WTC11 (cell line): Measurements from ENCODE around the gene MOV10. TPM values are rescaled to one million over a fixed set of nuclear protein-coding genes. Genes with fewer than 3 reads are reported as not detected.
A peak's percentile ranks its signal among the peaks of the same experiment; 100 is the strongest.

Experiments used
- ATAC-seq: fragments of 200-7000 bp; cut with Tn5 transposase; 2 replicates; pipeline ENCODE4 v1.10.0; 2021; ENCODE audit warnings: mild to moderate bottlenecking, moderate library complexity
- CTCF ChIA-PET: fragments of 300-600 bp; sonication (Branson Sonifier 250); formaldehyde crosslinking; loops from one replicate; lab custom pipeline; 2021; ENCODE audit warnings: antibody characterized with exemption; lab: Charles Lee
- POLR2A ChIA-PET: fragments of 350-600 bp; sonication (Branson Sonifier 250); formaldehyde crosslinking; loops from one replicate; lab custom pipeline; 2021; ENCODE audit warnings: antibody characterized with exemption; lab: Charles Lee
- DNase-seq: peaks from one replicate; pipeline ENCODE4 v3.0.0; 2021; ENCODE audit warnings: low spot score
- H3K27ac Mint-ChIP-seq: 2 replicates; pipeline ENCODE4 v1.8.0; 2021; ENCODE audit warnings: mixed read lengths
- H3K27me3 Mint-ChIP-seq: 2 replicates; pipeline ENCODE4 v1.8.0; 2021; ENCODE audit warnings: low read depth, mild to moderate bottlenecking, moderate library complexity, mixed read lengths
- H3K36me3 Mint-ChIP-seq: 2 replicates; pipeline ENCODE4 v1.8.0; 2021; ENCODE audit warnings: mixed read lengths
- H3K4me1 Mint-ChIP-seq: 2 replicates; pipeline ENCODE4 v1.8.0; 2022; ENCODE audit warnings: mixed read lengths
- H3K4me3 Mint-ChIP-seq: 2 replicates; pipeline ENCODE4 v1.8.0; 2021; ENCODE audit warnings: mild to moderate bottlenecking, moderate library complexity, mixed read lengths
- H3K9me3 Mint-ChIP-seq: 2 replicates; pipeline ENCODE4 v1.8.0; 2021; ENCODE audit warnings: mixed read lengths
- CREM ChIP-seq: sonication (generic); formaldehyde crosslinking; IDR thresholded peaks from 2 replicates; pipeline ENCODE4 v1.8.1; 2022; ENCODE audit warnings: mild to moderate bottlenecking, missing genetic modification reagents, moderate library complexity
- ESRRA ChIP-seq: sonication (generic); formaldehyde crosslinking; IDR thresholded peaks from 2 replicates; pipeline ENCODE4 v1.8.1; 2022; ENCODE audit warnings: mild to moderate bottlenecking, missing genetic modification reagents, borderline replicate concordance
- FOXP1 ChIP-seq: sonication (generic); formaldehyde crosslinking; IDR thresholded peaks from 2 replicates; pipeline ENCODE4 v1.8.0; 2022; ENCODE audit warnings: missing genetic modification reagents, mild to moderate bottlenecking, moderate library complexity, borderline replicate concordance
- GABPB1 ChIP-seq: sonication (generic); formaldehyde crosslinking; IDR thresholded peaks from 2 replicates; pipeline ENCODE4 v1.8.1; 2023; ENCODE audit warnings: mild to moderate bottlenecking, missing genetic modification reagents
- MYBL2 ChIP-seq: sonication (generic); formaldehyde crosslinking; IDR thresholded peaks from 2 replicates; pipeline ENCODE4 v1.8.1; 2023; ENCODE audit warnings: mild to moderate bottlenecking, moderate library complexity, missing genetic modification reagents
- RELA ChIP-seq: sonication (generic); formaldehyde crosslinking; IDR thresholded peaks from 2 replicates; pipeline ENCODE4 v1.8.1; 2022; ENCODE audit warnings: missing genetic modification reagents, mild to moderate bottlenecking, borderline replicate concordance
- RORB ChIP-seq: fragments of 250-450 bp; sonication (Bioruptor Pico); IDR thresholded peaks from 2 replicates; pipeline ENCODE4 v1.9.0; 2021; ENCODE audit warnings: mild to moderate bottlenecking
- SMAD3 ChIP-seq: sonication (generic); formaldehyde crosslinking; IDR thresholded peaks from 2 replicates; pipeline ENCODE4 v1.8.0; 2022; ENCODE audit warnings: missing genetic modification reagents, mild to moderate bottlenecking, borderline replicate concordance
- SP1 ChIP-seq: sonication (generic); formaldehyde crosslinking; conservative IDR thresholded peaks from 2 replicates; pipeline ENCODE4 v1.8.1; 2022; ENCODE audit warnings: missing genetic modification reagents
- ZNF121 ChIP-seq: sonication (generic); formaldehyde crosslinking; IDR thresholded peaks from 2 replicates; pipeline ENCODE4 v1.8.0; 2023; ENCODE audit warnings: missing genetic modification reagents
- ZNF263 ChIP-seq: sonication (generic); formaldehyde crosslinking; IDR thresholded peaks from 2 replicates; pipeline ENCODE4 v1.8.1; 2022; ENCODE audit warnings: low read depth, mild to moderate bottlenecking, moderate library complexity, missing genetic modification reagents
- total RNA-seq: library from RNA; stranded (reverse); gene quantifications from 3 replicates; pipeline ENCODE4 v1.2.3, GENCODE V29; 2021
- TF ChIP-seq, protein P1 (sequence below): sonication (generic); formaldehyde crosslinking; IDR thresholded peaks from 2 replicates; pipeline ENCODE4 v1.8.1; 2023; ENCODE audit warnings: mild to moderate bottlenecking, missing genetic modification reagents
- TF ChIP-seq, protein P2 (sequence below): fragments of 250-450 bp; sonication (Bioruptor Pico); IDR thresholded peaks from 2 replicates; pipeline ENCODE4 v1.9.0; 2021; ENCODE audit warnings: mild to moderate bottlenecking, borderline replicate concordance
- TF ChIP-seq, protein P3 (sequence below): fragments of 250-450 bp; sonication (Bioruptor Pico); IDR thresholded peaks from 2 replicates; pipeline ENCODE4 v2.1.2; 2022; ENCODE audit warnings: mild to moderate bottlenecking, moderate library complexity
- TF ChIP-seq, protein P4 (sequence below): fragments of 250-450 bp; sonication (Bioruptor Pico); conservative IDR thresholded peaks from 2 replicates; pipeline ENCODE4 v1.9.0; 2021; ENCODE audit warnings: mild to moderate bottlenecking
- TF ChIP-seq, protein P5 (sequence below): sonication (generic); formaldehyde crosslinking; IDR thresholded peaks from 2 replicates; pipeline ENCODE4 v1.8.1; 2023; ENCODE audit warnings: mild to moderate bottlenecking, missing genetic modification reagents, moderate library complexity
- TF ChIP-seq, protein P6 (sequence below): sonication (generic); formaldehyde crosslinking; IDR thresholded peaks from 2 replicates; pipeline ENCODE4 v1.8.0; 2022; ENCODE audit warnings: missing genetic modification reagents
- TF ChIP-seq, protein P7 (sequence below): sonication (generic); formaldehyde crosslinking; IDR thresholded peaks from 2 replicates; pipeline ENCODE4 v1.8.1; 2023; ENCODE audit warnings: mild to moderate bottlenecking, missing genetic modification reagents

Gene MOV10
- total RNA-seq, 1 experiment from 2014 or later, result 80.7 TPM

DNA sequence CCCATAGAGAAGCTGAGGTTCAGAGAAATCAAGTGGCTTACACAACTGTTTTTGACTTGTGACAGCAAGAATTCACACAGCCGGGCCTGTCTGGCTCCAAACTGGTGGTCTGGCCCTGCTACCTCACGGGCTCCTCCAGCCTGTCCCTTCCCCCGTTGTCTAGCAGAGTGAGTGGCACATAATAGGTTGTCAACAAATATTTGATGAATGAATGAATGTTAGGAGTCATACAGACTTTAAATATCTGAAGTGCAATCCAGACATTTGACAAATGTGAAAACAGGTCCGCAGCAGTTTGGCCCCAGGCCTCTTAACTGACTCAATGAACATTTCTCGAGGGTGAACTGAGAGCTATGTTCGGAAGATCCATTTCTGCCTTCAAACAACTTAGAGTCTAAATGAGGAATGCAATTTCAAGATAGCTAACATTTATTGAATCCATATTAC is 33.6 kb downstream of the MOV10 start:
- H3K27ac Mint-ChIP-seq, result no peak overlapping the region
- peaks cover 13% of the 10 kb centered on the region for H3K27me3 Mint-ChIP-seq
- ChIA-PET POLR2A (interaction anchor here (0.6 to 0.7 kb wide), 3 partner anchors 33 to 1759 kb away, joined by 3 read pairs; partner anchors contain the start of gene MOV10), CTCF (interaction anchor here (0.9 to 2.8 kb wide), 9 partner anchors 8 to 317 kb away, joined by 3 to 15 read pairs (median 4); partner anchors contain the start of genes CAPZA1, CTTNBP2NL, MOV10 and ST7L)
- ATAC-seq, result no peak
- peaks cover 63% of the 10 kb centered on the region for H3K4me1 Mint-ChIP-seq
- TF ChIP-seq ESRRA (no peak), ZNF121 (CRISPR knock-in tag) (no peak), SMAD3 (CRISPR knock-in tag) (no peak), MYBL2 (CRISPR knock-in tag) (no peak), ZNF263 (no peak), FOXP1 (CRISPR knock-in tag) (no peak), GABPB1 (CRISPR knock-in tag) (no peak), RELA (no peak), RORB (no peak), CREM (no peak), SP1 (no peak)
- TF ChIP-seq, protein P1, sequence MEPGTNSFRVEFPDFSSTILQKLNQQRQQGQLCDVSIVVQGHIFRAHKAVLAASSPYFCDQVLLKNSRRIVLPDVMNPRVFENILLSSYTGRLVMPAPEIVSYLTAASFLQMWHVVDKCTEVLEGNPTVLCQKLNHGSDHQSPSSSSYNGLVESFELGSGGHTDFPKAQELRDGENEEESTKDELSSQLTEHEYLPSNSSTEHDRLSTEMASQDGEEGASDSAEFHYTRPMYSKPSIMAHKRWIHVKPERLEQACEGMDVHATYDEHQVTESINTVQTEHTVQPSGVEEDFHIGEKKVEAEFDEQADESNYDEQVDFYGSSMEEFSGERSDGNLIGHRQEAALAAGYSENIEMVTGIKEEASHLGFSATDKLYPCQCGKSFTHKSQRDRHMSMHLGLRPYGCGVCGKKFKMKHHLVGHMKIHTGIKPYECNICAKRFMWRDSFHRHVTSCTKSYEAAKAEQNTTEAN (CRISPR knock-in tag), result no peak
- TF ChIP-seq, protein P2, sequence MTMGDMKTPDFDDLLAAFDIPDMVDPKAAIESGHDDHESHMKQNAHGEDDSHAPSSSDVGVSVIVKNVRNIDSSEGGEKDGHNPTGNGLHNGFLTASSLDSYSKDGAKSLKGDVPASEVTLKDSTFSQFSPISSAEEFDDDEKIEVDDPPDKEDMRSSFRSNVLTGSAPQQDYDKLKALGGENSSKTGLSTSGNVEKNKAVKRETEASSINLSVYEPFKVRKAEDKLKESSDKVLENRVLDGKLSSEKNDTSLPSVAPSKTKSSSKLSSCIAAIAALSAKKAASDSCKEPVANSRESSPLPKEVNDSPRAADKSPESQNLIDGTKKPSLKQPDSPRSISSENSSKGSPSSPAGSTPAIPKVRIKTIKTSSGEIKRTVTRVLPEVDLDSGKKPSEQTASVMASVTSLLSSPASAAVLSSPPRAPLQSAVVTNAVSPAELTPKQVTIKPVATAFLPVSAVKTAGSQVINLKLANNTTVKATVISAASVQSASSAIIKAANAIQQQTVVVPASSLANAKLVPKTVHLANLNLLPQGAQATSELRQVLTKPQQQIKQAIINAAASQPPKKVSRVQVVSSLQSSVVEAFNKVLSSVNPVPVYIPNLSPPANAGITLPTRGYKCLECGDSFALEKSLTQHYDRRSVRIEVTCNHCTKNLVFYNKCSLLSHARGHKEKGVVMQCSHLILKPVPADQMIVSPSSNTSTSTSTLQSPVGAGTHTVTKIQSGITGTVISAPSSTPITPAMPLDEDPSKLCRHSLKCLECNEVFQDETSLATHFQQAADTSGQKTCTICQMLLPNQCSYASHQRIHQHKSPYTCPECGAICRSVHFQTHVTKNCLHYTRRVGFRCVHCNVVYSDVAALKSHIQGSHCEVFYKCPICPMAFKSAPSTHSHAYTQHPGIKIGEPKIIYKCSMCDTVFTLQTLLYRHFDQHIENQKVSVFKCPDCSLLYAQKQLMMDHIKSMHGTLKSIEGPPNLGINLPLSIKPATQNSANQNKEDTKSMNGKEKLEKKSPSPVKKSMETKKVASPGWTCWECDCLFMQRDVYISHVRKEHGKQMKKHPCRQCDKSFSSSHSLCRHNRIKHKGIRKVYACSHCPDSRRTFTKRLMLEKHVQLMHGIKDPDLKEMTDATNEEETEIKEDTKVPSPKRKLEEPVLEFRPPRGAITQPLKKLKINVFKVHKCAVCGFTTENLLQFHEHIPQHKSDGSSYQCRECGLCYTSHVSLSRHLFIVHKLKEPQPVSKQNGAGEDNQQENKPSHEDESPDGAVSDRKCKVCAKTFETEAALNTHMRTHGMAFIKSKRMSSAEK, result no peak
- TF ChIP-seq, protein P3, sequence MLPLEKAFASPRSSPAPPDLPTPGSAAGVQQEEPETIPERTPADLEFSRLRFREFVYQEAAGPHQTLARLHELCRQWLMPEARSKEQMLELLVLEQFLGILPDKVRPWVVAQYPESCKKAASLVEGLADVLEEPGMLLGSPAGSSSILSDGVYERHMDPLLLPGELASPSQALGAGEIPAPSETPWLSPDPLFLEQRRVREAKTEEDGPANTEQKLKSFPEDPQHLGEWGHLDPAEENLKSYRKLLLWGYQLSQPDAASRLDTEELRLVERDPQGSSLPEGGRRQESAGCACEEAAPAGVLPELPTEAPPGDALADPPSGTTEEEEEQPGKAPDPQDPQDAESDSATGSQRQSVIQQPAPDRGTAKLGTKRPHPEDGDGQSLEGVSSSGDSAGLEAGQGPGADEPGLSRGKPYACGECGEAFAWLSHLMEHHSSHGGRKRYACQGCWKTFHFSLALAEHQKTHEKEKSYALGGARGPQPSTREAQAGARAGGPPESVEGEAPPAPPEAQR (CRISPR knock-in tag), result no peak
- TF ChIP-seq, protein P4, sequence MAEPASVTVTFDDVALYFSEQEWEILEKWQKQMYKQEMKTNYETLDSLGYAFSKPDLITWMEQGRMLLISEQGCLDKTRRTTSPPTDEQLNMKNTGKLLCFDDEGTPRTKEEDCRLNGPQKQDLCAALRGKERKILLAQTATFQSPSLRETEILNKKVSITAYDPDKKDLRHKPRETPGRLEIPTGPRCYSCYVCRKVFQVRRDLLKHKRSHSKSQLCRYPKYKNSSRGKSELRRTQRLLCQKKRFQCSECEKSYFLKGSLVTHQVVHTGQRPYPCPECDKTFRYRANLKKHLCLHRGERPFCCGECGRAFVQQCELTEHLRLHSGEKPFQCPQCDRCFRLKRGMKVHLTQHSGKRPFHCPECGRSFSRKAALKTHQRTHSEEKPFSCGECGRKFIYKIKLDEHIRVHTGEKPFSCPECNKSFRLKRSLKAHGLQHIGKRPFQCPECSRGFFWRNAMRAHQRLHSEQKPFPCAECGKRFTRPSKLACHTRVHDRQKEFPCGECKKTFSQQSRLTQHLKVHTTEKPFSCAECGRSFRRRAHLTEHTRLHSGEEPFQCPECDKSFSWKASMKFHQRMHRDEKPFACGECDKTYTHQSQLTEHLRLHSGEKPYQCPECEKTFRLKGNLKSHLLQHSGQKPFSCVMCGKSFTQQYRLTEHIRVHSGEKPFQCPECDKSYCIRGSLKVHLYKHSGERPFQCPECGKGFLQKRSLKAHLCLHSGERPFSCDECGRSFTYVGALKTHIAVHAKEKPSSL (CRISPR knock-in tag), result no peak
- TF ChIP-seq, protein P5, sequence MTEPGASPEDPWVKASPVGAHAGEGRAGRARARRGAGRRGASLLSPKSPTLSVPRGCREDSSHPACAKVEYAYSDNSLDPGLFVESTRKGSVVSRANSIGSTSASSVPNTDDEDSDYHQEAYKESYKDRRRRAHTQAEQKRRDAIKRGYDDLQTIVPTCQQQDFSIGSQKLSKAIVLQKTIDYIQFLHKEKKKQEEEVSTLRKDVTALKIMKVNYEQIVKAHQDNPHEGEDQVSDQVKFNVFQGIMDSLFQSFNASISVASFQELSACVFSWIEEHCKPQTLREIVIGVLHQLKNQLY (CRISPR knock-in tag), result no peak
- TF ChIP-seq, protein P6, sequence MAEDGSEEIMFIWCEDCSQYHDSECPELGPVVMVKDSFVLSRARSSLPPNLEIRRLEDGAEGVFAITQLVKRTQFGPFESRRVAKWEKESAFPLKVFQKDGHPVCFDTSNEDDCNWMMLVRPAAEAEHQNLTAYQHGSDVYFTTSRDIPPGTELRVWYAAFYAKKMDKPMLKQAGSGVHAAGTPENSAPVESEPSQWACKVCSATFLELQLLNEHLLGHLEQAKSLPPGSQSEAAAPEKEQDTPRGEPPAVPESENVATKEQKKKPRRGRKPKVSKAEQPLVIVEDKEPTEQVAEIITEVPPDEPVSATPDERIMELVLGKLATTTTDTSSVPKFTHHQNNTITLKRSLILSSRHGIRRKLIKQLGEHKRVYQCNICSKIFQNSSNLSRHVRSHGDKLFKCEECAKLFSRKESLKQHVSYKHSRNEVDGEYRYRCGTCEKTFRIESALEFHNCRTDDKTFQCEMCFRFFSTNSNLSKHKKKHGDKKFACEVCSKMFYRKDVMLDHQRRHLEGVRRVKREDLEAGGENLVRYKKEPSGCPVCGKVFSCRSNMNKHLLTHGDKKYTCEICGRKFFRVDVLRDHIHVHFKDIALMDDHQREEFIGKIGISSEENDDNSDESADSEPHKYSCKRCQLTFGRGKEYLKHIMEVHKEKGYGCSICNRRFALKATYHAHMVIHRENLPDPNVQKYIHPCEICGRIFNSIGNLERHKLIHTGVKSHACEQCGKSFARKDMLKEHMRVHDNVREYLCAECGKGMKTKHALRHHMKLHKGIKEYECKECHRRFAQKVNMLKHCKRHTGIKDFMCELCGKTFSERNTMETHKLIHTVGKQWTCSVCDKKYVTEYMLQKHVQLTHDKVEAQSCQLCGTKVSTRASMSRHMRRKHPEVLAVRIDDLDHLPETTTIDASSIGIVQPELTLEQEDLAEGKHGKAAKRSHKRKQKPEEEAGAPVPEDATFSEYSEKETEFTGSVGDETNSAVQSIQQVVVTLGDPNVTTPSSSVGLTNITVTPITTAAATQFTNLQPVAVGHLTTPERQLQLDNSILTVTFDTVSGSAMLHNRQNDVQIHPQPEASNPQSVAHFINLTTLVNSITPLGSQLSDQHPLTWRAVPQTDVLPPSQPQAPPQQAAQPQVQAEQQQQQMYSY (CRISPR knock-in tag), result no peak
- TF ChIP-seq, protein P7, sequence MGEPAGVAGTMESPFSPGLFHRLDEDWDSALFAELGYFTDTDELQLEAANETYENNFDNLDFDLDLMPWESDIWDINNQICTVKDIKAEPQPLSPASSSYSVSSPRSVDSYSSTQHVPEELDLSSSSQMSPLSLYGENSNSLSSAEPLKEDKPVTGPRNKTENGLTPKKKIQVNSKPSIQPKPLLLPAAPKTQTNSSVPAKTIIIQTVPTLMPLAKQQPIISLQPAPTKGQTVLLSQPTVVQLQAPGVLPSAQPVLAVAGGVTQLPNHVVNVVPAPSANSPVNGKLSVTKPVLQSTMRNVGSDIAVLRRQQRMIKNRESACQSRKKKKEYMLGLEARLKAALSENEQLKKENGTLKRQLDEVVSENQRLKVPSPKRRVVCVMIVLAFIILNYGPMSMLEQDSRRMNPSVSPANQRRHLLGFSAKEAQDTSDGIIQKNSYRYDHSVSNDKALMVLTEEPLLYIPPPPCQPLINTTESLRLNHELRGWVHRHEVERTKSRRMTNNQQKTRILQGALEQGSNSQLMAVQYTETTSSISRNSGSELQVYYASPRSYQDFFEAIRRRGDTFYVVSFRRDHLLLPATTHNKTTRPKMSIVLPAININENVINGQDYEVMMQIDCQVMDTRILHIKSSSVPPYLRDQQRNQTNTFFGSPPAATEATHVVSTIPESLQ, result no peak
- DNase-seq, result no peak
- peaks cover 4% of the 10 kb centered on the region for H3K36me3 Mint-ChIP-seq
- peak overlapping the region; percentile 69 for H3K4me3 Mint-ChIP-seq
- H3K9me3 Mint-ChIP-seq, result no peaks in the 10 kb centered on the region
